GM12874 (cell line): ENCODE data around the gene CDK12.

Experiments used
- TF ChIP-seq, protein P1 (sequence below): IDR thresholded peaks from 2 replicates; pipeline ENCODE4 v1.5.1; 2011; ENCODE audit warnings: low read depth, mild to moderate bottlenecking, control low read depth, low read length, moderate library complexity; ENCODE audit not compliant: insufficient read depth

CDK12 gene

DNA sequence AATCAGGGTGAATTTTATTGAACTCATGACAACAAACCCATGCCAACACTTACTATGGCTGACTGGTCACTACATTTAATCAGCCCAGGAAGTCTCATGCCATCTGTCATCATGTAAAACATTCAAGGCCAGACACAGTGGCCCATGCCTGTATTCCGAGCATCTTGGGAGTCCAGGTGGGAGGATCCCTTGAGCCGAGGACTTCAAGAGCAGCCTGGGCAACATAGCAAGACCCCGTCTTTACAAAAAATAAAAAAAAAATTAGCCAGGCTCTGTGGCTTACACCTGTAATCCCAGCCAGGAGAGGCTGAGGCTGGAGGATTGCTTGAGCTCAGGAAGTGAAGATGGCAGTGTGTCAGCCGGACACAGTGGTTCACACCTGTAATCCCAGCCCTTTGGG, 5.4 kb upstream of the CDK12 start:
- TF ChIP-seq, protein P1, sequence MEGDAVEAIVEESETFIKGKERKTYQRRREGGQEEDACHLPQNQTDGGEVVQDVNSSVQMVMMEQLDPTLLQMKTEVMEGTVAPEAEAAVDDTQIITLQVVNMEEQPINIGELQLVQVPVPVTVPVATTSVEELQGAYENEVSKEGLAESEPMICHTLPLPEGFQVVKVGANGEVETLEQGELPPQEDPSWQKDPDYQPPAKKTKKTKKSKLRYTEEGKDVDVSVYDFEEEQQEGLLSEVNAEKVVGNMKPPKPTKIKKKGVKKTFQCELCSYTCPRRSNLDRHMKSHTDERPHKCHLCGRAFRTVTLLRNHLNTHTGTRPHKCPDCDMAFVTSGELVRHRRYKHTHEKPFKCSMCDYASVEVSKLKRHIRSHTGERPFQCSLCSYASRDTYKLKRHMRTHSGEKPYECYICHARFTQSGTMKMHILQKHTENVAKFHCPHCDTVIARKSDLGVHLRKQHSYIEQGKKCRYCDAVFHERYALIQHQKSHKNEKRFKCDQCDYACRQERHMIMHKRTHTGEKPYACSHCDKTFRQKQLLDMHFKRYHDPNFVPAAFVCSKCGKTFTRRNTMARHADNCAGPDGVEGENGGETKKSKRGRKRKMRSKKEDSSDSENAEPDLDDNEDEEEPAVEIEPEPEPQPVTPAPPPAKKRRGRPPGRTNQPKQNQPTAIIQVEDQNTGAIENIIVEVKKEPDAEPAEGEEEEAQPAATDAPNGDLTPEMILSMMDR = no peak

DNA sequence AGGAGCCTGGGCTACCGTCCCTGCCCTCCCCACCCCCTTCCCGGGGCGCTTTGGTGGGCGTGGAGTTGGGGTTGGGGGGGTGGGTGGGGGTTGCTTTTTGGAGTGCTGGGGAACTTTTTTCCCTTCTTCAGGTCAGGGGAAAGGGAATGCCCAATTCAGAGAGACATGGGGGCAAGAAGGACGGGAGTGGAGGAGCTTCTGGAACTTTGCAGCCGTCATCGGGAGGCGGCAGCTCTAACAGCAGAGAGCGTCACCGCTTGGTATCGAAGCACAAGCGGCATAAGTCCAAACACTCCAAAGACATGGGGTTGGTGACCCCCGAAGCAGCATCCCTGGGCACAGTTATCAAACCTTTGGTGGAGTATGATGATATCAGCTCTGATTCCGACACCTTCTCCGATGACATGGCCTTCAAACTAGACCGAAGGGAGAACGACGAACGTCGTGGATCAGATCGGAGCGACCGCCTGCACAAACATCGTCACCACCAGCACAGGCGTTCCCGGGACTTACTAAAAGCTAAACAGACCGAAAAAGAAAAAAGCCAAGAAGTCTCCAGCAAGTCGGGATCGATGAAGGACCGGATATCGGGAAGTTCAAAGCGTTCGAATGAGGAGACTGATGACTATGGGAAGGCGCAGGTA, 762 bp downstream of the CDK12 start:
- TF ChIP-seq, protein P1 = no peak

DNA sequence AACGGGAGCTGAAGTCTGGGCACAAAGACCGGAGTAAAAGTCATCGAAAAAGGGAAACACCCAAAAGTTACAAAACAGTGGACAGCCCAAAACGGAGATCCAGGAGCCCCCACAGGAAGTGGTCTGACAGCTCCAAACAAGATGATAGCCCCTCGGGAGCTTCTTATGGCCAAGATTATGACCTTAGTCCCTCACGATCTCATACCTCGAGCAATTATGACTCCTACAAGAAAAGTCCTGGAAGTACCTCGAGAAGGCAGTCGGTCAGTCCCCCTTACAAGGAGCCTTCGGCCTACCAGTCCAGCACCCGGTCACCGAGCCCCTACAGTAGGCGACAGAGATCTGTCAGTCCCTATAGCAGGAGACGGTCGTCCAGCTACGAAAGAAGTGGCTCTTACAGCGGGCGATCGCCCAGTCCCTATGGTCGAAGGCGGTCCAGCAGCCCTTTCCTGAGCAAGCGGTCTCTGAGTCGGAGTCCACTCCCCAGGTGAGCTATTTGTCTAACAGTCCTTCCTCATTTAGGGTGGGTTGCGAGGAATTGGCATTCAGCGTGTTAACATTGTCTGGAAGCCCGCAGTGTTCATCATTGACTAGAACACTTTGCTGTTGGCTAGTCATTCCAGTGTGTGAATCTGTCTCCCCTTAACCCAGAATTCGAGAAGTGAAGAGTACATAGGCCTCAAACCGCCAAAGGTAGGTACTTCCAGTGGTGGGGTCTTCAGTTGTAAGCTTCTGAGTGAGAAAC, 1.5 kb downstream of the CDK12 start:
- TF ChIP-seq, protein P1 = no peak

DNA sequence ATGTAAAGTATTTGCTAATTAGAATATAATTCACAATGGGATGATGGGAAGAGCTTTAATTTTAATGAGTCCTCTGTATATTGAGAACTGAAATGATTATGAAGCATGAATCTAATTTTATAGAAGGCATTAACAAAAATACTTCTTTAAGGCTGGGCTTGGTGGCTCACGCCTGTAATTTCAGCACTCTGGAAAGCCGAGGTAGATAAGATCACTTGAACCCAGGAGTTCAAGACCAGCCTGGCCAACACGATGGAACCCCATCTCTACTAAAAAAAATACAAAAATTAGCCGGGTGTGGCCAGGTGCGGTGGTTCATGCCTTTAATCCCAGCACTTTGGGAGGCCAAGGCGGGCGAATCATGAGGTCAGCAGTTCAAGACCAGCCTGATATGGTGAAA, 12.0 kb downstream of the CDK12 start:
- TF ChIP-seq, protein P1 = no peak

DNA sequence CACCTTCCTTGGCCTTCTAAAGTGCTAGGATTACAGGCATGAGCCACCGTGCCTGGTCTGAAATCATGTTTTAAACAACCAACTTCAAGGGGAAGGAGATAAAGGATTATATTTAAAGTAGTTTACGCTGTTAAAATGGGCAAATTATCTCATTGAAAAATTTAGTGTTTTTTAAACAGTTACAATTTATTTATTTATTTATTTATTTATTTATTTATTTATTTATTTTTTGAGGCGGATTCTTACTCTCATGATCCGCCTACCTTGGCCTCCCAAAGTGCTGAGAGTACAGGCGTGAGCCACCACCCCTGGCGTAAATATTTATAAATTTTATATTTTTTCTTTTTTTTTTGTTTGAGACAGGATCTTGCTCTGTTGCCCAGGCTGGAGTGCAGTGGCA, 22.2 kb downstream of the CDK12 start:
- TF ChIP-seq, protein P1 = no peak

DNA sequence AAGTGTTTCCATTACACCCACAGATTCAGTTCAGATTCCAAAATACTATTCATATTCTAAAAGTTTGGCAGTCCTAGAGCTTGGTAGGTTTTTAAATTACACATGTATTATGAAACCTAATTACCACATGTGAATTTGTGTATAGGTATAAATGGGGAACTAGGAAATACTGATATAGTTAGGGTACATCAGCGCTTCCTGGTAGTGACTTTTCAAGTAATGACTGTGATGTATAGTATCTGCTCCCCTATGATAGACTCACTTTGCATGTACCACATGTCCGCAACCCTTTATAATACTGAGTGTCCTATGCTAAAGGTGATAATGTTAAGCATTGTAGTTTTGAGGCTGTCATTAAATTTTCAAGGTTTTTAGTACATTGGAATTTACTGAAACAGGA, 22.9 kb downstream of the CDK12 start:
- TF ChIP-seq, protein P1 = no peak

DNA sequence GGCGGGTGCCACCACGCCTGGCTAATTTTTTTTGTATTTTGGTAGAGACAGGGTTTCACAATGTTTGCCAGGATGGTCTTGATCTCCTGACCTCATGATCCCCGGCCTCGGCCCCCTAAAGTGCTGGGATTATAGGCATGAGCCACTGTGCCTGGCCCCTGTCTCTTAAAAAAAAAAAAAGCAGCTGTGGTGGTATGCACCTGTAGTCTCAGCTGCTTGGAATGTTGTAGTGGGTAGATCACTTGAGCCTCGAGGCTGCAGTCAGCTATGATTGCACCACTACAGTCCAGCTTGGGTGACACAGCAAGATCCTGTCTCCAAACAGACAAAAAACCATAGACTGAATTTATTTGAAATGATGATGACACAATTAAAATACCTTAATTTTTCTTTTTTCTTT, 24.3 kb downstream of the CDK12 start:
- TF ChIP-seq, protein P1 = no peak
